Inferior parietal cortex (tissue), 1 donor: ENCODE results near the gene TCF4.

Source experiments
- DNase-seq: peaks from one replicate; pipeline ENCODE4 v3.0.0-alpha.2; 2016; ENCODE audit errors: extremely low spot score

Gene TCF4

GRCh38 chr18:55442561-55442960 is 145.4 kb downstream of the TCF4 start:
- DNase-seq, result no peak

- no peak for DNase-seq
These were observed 147.0 kb downstream of the TCF4 start for GRCh38 chr18:55440988-55441387.

GRCh38 chr18:55439056-55439455 is 148.9 kb downstream of the TCF4 start:
- no peak for DNase-seq

GRCh38 chr18:55435592-55435991 is 152.4 kb downstream of the TCF4 start:
- no peak for DNase-seq

GRCh38 chr18:55433648-55434047 is 154.3 kb downstream of the TCF4 start:
- no peak for DNase-seq

- DNase-seq, result no peak
These were observed 154.9 kb downstream of the TCF4 start for GRCh38 chr18:55433140-55433539.

- DNase-seq, result no peak
These were observed 155.5 kb downstream of the TCF4 start for GRCh38 chr18:55432307-55433040.

GRCh38 chr18:55430026-55430425 is 158.0 kb downstream of the TCF4 start:
- no peak for DNase-seq

- DNase-seq, result no peak
These were observed 160.0 kb downstream of the TCF4 start for GRCh38 chr18:55427951-55428350.

- DNase-seq, result no peak
These were observed 162.3 kb downstream of the TCF4 start for GRCh38 chr18:55425698-55426097.

GRCh38 chr18:55422456-55423180 is 165.4 kb downstream of the TCF4 start:
- DNase-seq, result peak; percentile 81

GRCh38 chr18:55421615-55422419 is 166.2 kb downstream of the TCF4 start:
- peak; percentile 71 for DNase-seq

- DNase-seq, result peak; percentile 63
These were observed 166.7 kb downstream of the TCF4 start for GRCh38 chr18:55421308-55421614.

GRCh38 chr18:55420665-55421307 is 167.2 kb downstream of the TCF4 start:
- DNase-seq, result no peak

GRCh38 chr18:55419947-55420664 is 167.9 kb downstream of the TCF4 start:
- DNase-seq, result peak; percentile 76

- peak; percentile 58 for DNase-seq
These were observed 168.7 kb downstream of the TCF4 start for GRCh38 chr18:55419132-55419946.

GRCh38 chr18:55418439-55418838 is 169.6 kb downstream of the TCF4 start:
- peak; percentile 48 for DNase-seq

- DNase-seq, result peak; percentile 63
These were observed 171.2 kb downstream of the TCF4 start for GRCh38 chr18:55416791-55417190.

- DNase-seq, result peak; percentile 91
These were observed 172.6 kb downstream of the TCF4 start for GRCh38 chr18:55415258-55415871.

GRCh38 chr18:55414475-55414874 is 173.5 kb downstream of the TCF4 start:
- DNase-seq, result no peak
